Effector memory CD8-positive, alpha-beta T cell (primary cell): ENCODE results near the gene HEBP1.

Experiments used
- ATAC-seq: fragments of 150-1000 bp; cut with Tn5 transposase; replicated peaks from 2 replicates; pipeline ENCODE4 v1.10.0; 2021; ENCODE audit warnings: mild to moderate bottlenecking, moderate library complexity
- DNase-seq, 3 experiments: peaks; one replicate each; pipeline ENCODE4 v3.0.0; 2021
- H3K27ac Mint-ChIP-seq, 2 donors: one replicate each; pipeline ENCODE4 v1.8.0; 2022; ENCODE audit warnings: mild to moderate bottlenecking in 2 of 2, mixed read lengths in 2 of 2, moderate library complexity in 2 of 2
- H3K27me3 Mint-ChIP-seq, 2 donors: one replicate each; pipeline ENCODE4 v1.8.0; 2022; ENCODE audit warnings: mixed read lengths in 2 of 2
- H3K36me3 Mint-ChIP-seq: one replicate; pipeline ENCODE4 v1.8.0; 2022; ENCODE audit warnings: mild to moderate bottlenecking, moderate library complexity, mixed read lengths; ENCODE audit not compliant: insufficient read depth
- H3K4me1 Mint-ChIP-seq, 2 donors: one replicate each; pipeline ENCODE4 v1.8.0; 2022; ENCODE audit warnings: low read depth in 2 of 2, mixed read lengths in 2 of 2
- H3K4me3 Mint-ChIP-seq, 2 donors: one replicate each; pipeline ENCODE4 v1.8.0; 2022; ENCODE audit warnings: mild to moderate bottlenecking in 2 of 2, mixed read lengths in 2 of 2, moderate library complexity in 2 of 2
- H3K9me3 Mint-ChIP-seq, 2 donors: one replicate each; pipeline ENCODE4 v1.8.0; 2022; ENCODE audit warnings: mixed read lengths in 2 of 2

HEBP1 gene

GRCh38 chr12:12975322-12976077 is 24.6 kb downstream of the HEBP1 start:
- Mint-ChIP-seq H3K4me1 (no peaks in the 10 kb centered on the region), H3K27ac (no peak overlapping the region), H3K36me3 (no peaks in the 10 kb centered on the region), H3K4me3 (no peak overlapping the region), H3K27me3 (no peaks in the 10 kb centered on the region), H3K9me3 (peaks cover 0 to 7% of the 10 kb centered on the region in 2 donors)
- DNase-seq: no peak
- ATAC-seq: no peak

- no peak for DNase-seq
- Mint-ChIP-seq H3K9me3 (peaks cover 0 to 7% of the 10 kb centered on the region in 2 donors), H3K4me1 (no peaks in the 10 kb centered on the region), H3K36me3 (no peaks in the 10 kb centered on the region), H3K27ac (no peak overlapping the region), H3K27me3 (no peaks in the 10 kb centered on the region), H3K4me3 (no peak overlapping the region)
- ATAC-seq: no peak
These were observed 25.9 kb downstream of the HEBP1 start for GRCh38 chr12:12974211-12974610.

- Mint-ChIP-seq H3K36me3 (no peaks in the 10 kb centered on the region), H3K27ac (no peak overlapping the region)
- ATAC-seq: no peak
These were observed 27.0 kb downstream of the HEBP1 start for GRCh38 chr12:12973019-12973418.

GRCh38 chr12:12965836-12966235 is 34.2 kb downstream of the HEBP1 start:
- H3K4me3 Mint-ChIP-seq: no peak overlapping the region
- ATAC-seq: no peak
- no peak overlapping the region for H3K27ac Mint-ChIP-seq

More at GRCh38 chr12:12973019-12973418, 27.0 kb downstream of the HEBP1 start:
- H3K4me3 Mint-ChIP-seq: no peak overlapping the region
- H3K27me3 Mint-ChIP-seq: no peaks in the 10 kb centered on the region
- peaks cover 0 to 7% of the 10 kb centered on the region in 2 donors for H3K9me3 Mint-ChIP-seq
- DNase-seq: no peak
- no peaks in the 10 kb centered on the region for H3K4me1 Mint-ChIP-seq

GRCh38 chr12:12964255-12964654 is 35.8 kb downstream of the HEBP1 start:
- H3K9me3 Mint-ChIP-seq: no peaks in the 10 kb centered on the region
- H3K36me3 Mint-ChIP-seq: no peaks in the 10 kb centered on the region
- H3K4me1 Mint-ChIP-seq: peaks cover 4 to 5% of the 10 kb centered on the region in 2 donors
- peaks cover under 1 to 12% of the 10 kb centered on the region in 2 donors for H3K27me3 Mint-ChIP-seq
- H3K27ac Mint-ChIP-seq: no peak overlapping the region
- ATAC-seq: no peak
- DNase-seq: no peak
- H3K4me3 Mint-ChIP-seq: no peak overlapping the region

More at GRCh38 chr12:12965836-12966235, 34.2 kb downstream of the HEBP1 start:
- no peaks in the 10 kb centered on the region for H3K36me3 Mint-ChIP-seq
- H3K4me1 Mint-ChIP-seq: peaks cover 4 to 5% of the 10 kb centered on the region in 2 donors
- H3K27me3 Mint-ChIP-seq: peaks cover 0 to 12% of the 10 kb centered on the region in 2 donors
- no peaks in the 10 kb centered on the region for H3K9me3 Mint-ChIP-seq
- no peak for DNase-seq

- Mint-ChIP-seq H3K27me3 (peaks cover 12 to 18% of the 10 kb centered on the region in 2 donors), H3K27ac (no peak overlapping the region), H3K36me3 (no peaks in the 10 kb centered on the region), H3K4me3 (no peak overlapping the region), H3K9me3 (no peaks in the 10 kb centered on the region), H3K4me1 (peaks cover 4 to 5% of the 10 kb centered on the region in 2 donors)
- no peak for DNase-seq
- no peak for ATAC-seq
These were observed 39.3 kb downstream of the HEBP1 start for GRCh38 chr12:12960639-12961209.

- peaks cover 12 to 14% of the 10 kb centered on the region in 2 donors for H3K27me3 Mint-ChIP-seq
- no peaks in the 10 kb centered on the region for H3K4me1 Mint-ChIP-seq
- H3K4me3 Mint-ChIP-seq: no peak overlapping the region
- H3K36me3 Mint-ChIP-seq: no peaks in the 10 kb centered on the region
- no peak overlapping the region for H3K27ac Mint-ChIP-seq
- DNase-seq: no peak
- no peak for ATAC-seq
- H3K9me3 Mint-ChIP-seq: no peaks in the 10 kb centered on the region
These were observed 41.2 kb downstream of the HEBP1 start for GRCh38 chr12:12958886-12959285.

GRCh38 chr12:12954878-12955625 is 45.0 kb downstream of the HEBP1 start:
- ATAC-seq (no peak), DNase-seq (no peak)
- Mint-ChIP-seq H3K36me3 (no peaks in the 10 kb centered on the region), H3K4me3 (no peak overlapping the region), H3K4me1 (no peaks in the 10 kb centered on the region), H3K27me3 (peaks cover 15 to 21% of the 10 kb centered on the region in 2 donors), H3K9me3 (no peaks in the 10 kb centered on the region), H3K27ac (no peak overlapping the region)

- no peak overlapping the region for H3K27ac Mint-ChIP-seq
- H3K27me3 Mint-ChIP-seq: peaks cover 21 to 22% of the 10 kb centered on the region in 2 donors
- H3K4me1 Mint-ChIP-seq: no peaks in the 10 kb centered on the region
- no peaks in the 10 kb centered on the region for H3K9me3 Mint-ChIP-seq
- H3K36me3 Mint-ChIP-seq: no peaks in the 10 kb centered on the region
- no peak for DNase-seq
- no peak overlapping the region for H3K4me3 Mint-ChIP-seq
- ATAC-seq: no peak
These were observed 45.7 kb downstream of the HEBP1 start for GRCh38 chr12:12954356-12954755.

GRCh38 chr12:12952036-12952435 is 48.0 kb downstream of the HEBP1 start, which contains the start of gene GPRC5D:
Gene GPRC5D (minus strand): TSS chr12:12952170. CDS start chr12:12950384, 1,786 bp downstream.
- H3K27me3 Mint-ChIP-seq: peaks cover 15 to 22% of the 10 kb centered on the region in 2 donors
- H3K27ac Mint-ChIP-seq: no peak within 1 kb of the TSS
- H3K9me3 Mint-ChIP-seq: no peaks in the 10 kb centered on the region
- DNase-seq (no peak), ATAC-seq (no peak)
- H3K36me3 Mint-ChIP-seq: no peaks in the 10 kb centered on the region
- no peak within 1 kb of the TSS for H3K4me3 Mint-ChIP-seq
- no peaks in the 10 kb centered on the region for H3K4me1 Mint-ChIP-seq

GRCh38 chr12:12951504-12951903 is 48.6 kb downstream of the HEBP1 start:
- H3K27me3 Mint-ChIP-seq: peaks cover 14 to 22% of the 10 kb centered on the region in 2 donors
- ATAC-seq: no peak
- no peaks in the 10 kb centered on the region for H3K4me1 Mint-ChIP-seq
- H3K36me3 Mint-ChIP-seq: no peaks in the 10 kb centered on the region
- H3K27ac Mint-ChIP-seq: no peak overlapping the region
- no peaks in the 10 kb centered on the region for H3K9me3 Mint-ChIP-seq
- DNase-seq: no peak
- H3K4me3 Mint-ChIP-seq: no peak overlapping the region

- ATAC-seq: no peak
- Mint-ChIP-seq H3K36me3 (no peaks in the 10 kb centered on the region), H3K27ac (no peak overlapping the region), H3K4me3 (no peak overlapping the region), H3K4me1 (no peaks in the 10 kb centered on the region), H3K9me3 (no peaks in the 10 kb centered on the region), H3K27me3 (peaks cover 4 to 16% of the 10 kb centered on the region in 2 donors)
- no peak for DNase-seq
These were observed 52.2 kb downstream of the HEBP1 start for GRCh38 chr12:12947902-12948301.

GRCh38 chr12:12946686-12947355 is 53.2 kb downstream of the HEBP1 start:
- Mint-ChIP-seq H3K36me3 (no peaks in the 10 kb centered on the region), H3K27me3 (peaks cover 4 to 16% of the 10 kb centered on the region in 2 donors), H3K27ac (no peak overlapping the region), H3K9me3 (no peaks in the 10 kb centered on the region), H3K4me1 (no peaks in the 10 kb centered on the region), H3K4me3 (no peak overlapping the region)
- DNase-seq (no peak), ATAC-seq (no peak)
